ENCODE measurements around the gene SLC6A16.
A peak's percentile ranks its signal among the peaks of the same experiment; 100 is the strongest.
"Not testable (repeated sequence)": the region's sequence is repeated elsewhere in the genome, so short reads cannot be mapped to it uniquely, and the experiment has no call there.

Gene SLC6A16

DNA sequence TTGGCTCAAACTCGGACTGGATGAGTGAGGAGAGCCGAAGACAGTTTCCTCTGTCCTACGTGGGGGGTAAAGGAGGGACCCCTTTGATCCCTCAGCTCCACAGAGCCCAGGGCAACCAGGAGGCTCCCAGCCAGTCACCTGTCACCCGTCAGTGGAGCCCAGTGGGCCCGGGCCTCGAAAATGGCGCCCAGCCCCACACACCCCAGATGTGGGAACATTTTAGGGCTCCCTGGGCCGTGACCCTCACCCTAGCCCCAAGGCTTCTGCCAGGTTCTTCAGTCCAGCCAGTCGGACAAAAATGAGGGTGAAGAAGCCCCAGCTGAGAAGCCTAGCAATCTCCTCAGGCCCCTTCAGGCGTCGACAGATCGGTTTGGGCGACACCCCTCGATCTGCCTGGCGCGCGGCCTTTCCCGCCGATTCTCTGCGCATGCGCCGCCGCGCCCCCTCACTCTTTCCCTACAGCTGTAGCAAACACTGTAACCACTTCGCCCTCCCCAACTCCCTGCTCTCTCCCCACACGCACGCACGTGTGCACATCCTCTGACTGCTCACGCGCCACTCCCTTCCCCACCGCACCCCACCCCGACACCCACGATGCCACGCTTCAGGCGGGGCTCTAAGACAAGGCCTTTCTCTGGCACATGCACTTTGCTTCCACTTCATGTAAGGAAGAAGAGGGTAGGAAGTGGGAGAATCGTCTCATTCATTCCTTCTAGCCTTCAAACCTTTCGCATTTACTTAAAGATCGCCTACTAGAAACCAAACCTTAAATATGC is at the start of gene SLC6A16:
Gene SLC6A16, minus strand, starts transcription at position 391 of the 776 bp plus-strand sequence. CDS start 13,844 bp downstream, outside the sequence.
- no peak for DNase-seq (ENCODE audit: low read depth)

DNA sequence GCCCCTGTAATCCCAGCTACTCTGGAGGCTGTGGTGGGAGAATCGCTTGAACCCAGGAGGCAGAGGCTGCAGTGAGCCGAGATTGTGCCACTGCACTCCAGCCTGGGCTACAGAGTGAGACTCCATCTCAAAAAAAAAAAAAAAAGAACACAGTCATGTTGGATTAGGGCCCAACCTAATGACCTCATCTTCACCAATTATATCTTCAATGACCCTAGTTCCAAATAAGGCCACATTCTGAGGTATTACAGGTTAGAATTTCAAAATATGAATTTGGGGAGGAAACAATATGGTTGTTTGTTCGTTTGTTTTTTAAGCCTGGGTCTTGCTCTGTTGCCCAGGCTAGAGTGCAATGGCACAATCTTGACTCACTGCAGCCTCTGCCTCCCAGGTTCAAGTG is 48.2 kb upstream of the SLC6A16 start:
- not testable (repeated sequence) for DNase-seq (ENCODE audit: low read depth)

DNA sequence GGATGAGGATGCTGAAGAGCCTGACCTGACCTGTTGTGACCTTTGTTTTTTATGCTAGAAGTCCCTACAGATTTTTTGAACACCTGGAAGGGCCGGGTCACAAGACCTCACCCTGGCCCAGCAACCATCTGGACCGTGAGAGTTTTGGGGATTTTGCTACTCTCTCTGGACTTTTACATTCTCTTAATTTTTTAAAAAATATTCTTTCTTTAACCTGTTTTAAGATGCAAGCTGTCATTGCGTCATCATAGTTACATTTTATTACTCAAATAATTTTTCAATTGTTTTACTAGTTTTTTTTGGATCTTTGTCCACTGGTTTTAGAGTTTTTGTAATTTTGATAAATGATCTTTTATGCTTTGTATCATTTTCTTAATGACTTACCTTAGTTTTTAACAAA is 46.2 kb upstream of the SLC6A16 start:
- no peak for DNase-seq (ENCODE audit: low read depth)

DNA sequence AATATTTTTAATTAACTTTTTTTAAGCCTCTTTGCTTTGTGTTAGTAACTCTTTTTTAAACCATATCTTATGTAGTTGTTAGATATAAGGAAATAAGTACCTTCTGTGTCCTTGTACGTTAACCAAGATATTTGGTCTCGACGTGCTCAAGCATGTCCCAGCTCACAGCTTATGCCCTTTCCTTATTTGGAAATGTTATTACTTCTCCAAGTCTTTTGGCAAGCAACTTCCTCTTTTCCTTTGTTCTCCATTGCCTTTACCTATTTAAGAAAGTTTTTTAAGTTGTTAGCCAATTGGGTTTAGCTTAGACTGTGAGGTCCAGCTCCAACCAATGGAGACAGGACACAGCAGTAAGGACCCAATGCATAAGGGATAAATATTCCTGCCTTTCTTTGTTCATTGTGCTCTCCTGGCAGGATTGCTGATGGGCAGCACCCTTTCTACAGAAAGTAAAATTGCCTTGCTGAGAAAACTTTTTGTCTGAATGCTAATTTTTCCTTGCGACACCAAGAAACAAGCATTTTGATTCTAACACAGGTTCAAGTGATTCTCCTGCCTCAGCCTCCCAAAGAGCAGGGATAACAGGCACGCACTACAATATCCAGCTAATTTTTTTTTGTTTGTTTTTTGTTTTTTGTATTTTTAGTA is 43.8 kb upstream of the SLC6A16 start:
- DNase-seq (ENCODE audit: low read depth) = no peak

DNA sequence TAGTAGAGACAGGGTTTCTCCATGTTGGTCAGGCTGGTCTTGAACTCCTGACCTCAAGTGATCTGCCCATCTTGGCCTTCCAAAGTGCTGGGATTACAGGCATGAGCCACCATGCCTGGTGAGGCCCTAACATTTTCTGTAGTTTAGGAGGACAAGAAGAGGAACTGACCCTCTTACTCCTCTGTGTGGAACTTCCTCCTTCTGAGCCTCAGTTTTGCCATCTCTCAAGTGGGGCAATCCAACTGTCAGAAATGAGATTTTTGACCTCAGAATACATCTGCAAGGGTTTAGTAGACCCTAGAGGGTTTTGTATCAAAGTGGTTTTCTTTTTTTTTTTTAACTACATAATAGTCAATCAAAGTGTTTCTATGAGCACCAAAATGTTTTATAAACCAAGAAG is 41.1 kb upstream of the SLC6A16 start:
- DNase-seq (ENCODE audit: low read depth) = no peak

DNA sequence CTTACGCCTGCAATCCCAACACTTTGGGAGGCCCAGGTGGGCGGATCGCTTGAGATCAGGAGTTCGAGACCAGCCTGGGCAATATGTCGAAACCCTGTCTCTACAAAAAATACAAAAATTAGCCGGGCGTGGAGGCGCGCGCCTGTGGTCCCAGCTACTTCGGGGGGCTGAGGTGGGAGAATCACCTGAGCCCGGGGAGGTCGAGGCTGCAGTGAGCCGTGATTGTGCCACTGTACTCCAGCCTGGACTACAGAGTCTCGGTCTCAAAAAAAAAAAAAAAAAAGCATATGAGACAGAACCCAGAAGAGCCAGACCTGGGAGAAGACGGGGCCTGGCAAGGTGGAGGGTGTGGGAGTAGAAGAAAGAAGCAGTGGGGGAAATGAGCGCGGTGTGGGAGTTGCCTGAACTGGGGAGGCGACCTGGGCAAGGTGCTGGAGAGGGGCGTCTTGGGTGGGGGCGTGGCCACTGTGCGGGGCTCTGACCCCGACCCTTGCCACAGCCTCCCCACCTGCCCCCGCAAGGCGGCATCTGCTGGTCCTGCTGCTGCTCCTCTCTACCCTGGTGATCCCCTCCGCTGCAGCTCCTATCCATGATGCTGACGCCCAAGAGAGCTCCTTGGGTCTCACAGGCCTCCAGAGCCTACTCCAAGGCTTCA is 39.2 kb upstream of the SLC6A16 start:
- no peak for DNase-seq (ENCODE audit: low read depth)

DNA sequence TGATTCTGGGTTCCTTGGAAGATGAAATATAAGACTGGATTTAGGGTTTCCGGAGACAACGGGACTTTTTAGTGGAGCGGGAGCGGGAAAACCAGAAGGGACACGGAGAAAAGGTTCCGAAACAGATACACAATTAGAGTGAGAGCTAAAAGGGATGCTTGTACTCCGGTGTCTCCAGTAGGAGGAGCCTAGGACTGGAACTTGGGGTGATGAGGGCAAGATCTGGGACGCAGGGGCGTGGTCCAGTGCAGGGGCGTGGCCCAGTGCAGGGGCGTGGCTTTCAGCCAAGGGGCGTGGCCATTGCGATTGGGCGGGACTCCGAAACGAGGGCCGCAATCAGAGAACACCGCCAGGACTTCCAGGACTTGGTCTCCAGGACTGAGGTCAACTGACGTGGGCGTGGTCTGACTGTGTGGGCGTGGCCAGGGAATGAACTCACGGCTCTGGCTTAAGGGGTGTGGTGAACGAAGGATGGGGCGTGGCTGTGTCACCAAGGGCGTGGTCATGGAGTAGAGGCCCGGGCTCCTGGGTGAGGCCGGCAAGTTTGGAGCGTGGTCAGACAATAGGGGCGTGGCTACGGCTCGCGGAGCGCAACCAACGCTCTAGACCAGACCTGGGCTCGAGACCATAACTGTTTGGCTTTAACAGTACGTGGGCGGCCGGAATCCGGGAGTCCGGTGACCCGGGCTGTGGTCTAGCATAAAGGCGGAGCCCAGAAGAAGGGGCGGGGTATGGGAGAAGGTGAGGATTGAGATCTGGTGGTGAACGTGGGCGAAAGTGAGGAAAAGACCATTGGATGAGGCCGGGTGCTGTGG is 38.5 kb upstream of the SLC6A16 start, which contains the start of gene DKKL1:
Gene DKKL1, plus strand, starts transcription at position 610 of the 815 bp plus-strand sequence. Its CDS starts 122 bp downstream, at position 732.
- peak; percentile 41 for DNase-seq (ENCODE audit: low read depth)

DNA sequence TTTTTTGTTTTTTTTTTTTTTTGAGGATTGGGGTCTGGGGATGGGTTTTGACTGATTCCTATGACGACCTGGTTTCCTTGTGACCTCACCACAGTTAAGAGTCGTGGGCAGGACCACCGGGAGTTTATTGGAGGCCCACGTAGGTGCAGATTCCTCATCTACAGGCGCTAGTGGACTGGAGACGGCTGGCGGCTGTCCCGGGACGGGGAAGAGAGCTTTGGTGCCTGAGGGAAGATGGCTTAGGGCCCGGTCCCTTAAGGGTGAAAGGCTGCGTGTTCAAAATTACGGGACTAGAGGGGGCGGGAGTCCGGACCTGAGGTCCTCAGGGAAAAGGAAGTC is 37.9 kb upstream of the SLC6A16 start:
- DNase-seq (ENCODE audit: low read depth) = no peak

DNA sequence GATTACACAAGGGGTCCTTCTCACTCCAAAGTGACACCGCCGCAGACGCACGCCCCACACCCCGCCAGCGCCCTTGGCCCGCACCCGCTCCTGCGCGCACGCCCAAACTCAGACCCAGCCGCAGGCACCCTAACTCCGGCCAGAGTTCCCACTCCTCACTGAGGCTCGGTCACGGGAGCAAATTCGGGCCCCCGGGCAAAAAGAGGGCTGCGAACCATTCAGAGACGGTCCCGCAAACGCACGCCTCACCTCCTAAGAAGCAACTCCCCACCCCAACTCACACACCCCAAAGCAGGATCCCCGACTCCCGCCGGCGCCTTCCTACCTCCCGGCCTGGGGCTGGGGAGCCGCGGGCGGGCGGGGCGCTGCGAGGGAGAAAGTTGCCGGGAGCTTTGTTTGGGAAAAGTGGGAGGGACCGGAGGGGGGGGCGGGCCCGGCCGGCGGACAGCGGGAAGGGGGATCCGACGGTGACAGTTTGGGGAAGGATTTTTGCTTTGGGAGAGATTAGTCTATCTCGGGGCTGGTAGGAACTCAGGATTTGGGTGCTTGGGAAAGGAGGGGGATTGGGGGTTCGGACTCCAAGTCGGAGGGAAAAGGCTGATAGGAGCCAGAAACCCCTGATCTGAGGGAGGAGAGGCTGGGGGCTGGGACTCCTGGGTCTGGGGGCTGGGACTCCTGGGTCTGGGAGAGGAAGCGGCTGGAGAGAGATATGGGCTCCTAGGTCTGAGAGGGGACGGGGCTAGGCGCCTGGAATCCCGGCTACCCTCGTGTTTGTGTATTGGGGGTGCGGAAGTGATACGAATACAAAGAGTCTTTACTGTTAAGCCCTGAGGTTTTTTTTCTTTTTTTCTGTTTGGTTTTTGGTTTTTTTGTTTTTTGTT is 37.3 kb upstream of the SLC6A16 start, which contains the start of gene TEAD2:
Gene TEAD2, minus strand, starts transcription at position 369 of the 881 bp plus-strand sequence. CDS start 2,341 bp downstream, outside the sequence.
- no peak for DNase-seq (ENCODE audit: low read depth)

DNA sequence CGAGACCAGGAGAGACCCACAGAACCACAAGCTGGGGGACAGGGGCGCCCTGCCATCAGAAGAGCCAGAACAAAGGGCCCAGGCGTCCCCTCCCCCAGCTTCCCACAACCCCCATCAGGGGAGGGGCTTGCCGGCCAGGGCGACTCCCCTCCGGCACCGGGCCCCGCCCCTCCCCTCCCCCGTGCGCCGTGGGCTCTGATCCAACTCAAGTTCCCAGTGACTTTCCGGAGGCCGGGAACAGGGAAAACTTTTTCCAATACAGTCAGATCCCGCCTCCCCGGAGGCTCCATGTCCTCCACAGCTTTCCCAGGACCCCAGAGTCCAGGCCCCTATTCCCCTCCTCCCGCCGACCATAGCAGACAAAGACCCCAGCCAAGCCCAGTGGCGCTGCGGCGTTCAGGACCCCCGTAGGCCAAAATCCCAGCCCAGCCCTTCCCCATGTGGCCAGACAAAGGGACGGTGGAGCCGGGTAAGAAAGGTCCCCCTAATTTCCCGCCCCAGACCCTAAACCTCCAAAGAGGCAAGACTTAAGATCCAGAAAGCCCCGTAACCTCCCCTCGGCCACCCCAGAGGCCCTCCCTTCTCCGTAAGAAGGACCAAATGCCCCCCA is 36.6 kb upstream of the SLC6A16 start:
- DNase-seq (ENCODE audit: low read depth) = no peak

DNA sequence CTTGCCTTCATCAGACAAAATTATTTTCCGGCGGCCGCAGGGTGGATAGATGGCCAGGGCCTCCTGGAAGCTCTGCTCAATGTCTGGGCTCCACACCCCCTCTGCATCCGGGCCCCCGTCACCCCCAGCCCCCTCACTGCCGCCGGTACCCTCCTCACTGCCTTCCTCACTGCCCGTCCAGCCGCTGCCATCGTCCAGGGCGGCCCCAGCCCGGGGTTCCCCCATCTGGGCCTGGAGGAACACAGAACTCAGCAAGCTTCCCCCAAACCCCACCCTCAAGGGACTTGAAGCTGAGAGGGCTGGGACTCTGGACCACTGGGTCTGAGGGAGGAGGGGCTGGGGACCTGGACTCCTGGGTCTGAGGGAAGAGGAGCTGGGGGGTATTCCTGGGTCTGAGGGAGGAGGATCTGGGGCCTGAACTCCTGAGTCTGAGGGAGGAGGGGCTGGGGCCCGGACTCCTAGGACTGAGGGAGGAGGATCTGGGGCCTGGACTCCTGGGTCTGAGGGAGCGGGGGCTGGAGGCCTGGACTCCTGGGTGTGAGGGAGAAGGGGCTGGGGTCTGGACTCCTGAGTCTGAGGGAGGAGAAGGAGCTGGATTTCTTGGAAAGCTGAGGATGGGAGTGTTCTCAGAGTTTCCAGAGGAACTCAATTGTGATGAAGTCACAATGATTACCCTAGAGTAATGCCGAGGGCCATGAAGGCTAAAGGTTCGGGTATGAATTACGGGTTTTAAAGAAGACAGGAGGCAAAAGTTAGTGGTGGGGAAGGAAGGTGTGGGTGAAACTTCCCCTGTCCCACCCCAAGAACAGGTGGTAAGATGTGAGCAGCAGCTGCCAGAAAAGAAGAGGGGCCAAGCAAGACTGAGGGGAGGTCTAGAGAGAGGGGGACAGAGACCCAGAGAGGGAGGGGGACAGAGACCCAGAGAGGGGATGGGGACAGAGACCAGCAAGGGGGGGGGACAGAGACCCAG is 35.1 kb upstream of the SLC6A16 start:
- DNase-seq (ENCODE audit: low read depth) = no peak

DNA sequence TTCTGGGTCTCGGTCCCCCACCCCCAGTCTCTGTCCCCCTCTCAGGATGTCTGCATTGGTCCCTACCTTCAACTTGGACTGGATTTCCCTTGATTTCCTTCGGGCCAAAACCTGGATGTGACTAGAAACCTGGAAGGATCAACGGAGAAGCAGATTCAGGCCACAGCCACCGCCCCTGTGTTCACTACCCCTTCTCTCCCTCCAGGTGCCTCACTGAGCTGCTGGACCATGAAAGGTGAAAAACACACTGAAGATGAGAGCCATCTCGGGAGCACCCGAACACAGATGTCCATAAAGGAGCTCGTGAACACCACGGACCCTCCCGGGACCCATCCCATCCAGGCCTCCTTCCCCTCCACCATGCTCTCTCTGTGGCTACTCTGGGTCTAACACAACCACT is 32.2 kb upstream of the SLC6A16 start:
- DNase-seq (ENCODE audit: low read depth) = no peak

DNA sequence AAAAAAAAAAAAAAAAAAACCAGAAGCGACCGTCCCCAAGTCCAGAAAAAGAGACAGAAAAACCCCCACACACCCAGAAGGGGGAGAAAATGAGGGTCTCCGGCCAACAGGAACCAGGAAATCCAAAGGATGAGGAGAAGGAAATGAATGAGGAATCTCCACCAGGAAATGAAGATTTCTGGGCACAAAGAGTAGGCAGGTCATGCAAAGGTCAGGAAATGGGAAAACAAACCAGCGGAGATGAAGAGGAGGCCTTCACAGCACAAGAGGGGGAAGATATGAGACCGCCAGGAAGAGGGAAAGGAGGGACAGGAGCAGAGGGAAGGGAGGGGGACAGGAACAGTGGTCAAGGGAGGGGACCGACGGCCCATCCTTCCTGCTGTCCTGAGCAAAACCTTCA is 31.4 kb upstream of the SLC6A16 start:
- no peak for DNase-seq (ENCODE audit: low read depth)

DNA sequence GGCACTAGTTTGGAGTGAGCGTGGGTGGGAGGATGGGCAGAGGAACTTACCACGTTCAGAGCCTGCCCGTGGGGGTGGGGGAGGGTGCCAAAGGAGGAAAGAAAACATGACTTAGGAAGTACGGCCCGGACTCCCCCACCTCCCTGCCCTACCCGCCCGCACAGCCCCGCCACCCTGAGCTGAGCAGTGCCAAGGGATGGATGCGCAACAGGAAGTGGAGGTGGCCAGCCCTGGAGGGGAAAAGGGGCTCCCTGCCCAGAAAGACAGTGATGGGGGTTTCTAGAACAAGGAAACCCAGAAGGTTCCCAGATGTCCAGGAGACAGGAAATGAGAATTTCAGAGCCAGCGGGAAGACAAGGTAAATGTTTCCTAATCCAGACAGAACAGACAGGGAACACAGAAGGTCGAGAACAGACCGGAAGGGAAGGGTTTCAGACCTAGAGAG is 30.9 kb upstream of the SLC6A16 start:
- DNase-seq (ENCODE audit: low read depth) = no peak

DNA sequence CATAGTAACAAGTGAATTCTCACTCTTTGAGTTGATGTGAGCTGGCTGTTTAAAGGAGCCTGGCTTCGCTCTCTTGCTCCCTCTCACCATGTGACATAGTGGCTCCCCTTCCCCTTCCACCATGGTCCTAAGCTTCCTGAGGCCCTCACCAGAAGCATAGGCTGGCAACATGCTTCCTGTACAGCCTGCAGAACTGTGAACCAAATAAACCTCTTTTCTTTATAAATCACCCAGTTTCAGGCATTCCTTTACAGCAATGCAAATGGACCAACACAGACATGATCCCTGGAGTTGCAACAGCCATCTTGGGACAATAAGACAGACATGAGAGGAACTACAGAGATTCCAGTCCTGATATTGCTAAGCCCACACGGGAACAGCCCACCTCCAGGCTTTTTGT is 24.6 kb upstream of the SLC6A16 start:
- DNase-seq (ENCODE audit: low read depth) = no peak

DNA sequence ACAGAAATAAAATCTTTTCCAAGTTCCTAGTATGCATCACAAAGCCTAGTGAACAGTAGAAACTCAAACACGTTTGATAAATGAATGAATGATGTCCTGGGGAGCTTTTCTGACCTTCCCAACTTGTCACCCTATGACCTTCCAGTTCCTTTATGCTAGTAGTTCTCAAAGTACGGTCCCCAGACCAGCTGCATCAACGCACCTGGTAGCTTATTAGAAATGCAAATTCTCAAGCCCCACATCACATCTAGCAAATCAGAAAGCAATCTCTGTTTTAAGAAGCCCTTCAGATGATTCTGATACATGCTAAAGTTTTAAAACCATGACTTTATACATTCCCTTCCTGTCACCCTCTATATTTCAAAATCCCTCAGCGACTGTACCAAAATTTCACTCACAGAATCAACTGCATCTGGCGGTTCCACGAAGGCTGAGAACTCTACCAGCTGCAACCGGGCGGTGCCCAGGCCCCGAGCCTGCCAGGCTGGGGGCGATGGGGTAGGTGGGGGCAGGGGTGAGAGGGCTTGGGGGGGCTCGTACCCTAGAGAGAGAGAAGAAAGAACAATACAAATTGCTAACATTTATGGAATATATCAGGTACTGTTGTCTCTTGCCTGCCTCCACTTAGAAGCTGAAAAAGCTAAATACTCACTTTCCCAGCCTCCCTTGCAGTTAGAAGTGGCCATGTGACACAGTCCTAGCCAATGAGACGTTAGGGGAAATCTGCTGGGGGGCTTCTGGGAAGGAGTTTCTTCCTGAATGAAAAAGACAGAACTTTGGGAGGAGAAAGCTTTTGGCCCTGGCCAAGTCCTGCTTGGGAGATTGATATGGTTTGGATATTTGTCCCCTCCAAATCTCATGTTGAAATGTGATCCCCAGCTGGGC is 23.6 kb upstream of the SLC6A16 start:
- DNase-seq (ENCODE audit: low read depth) = no peak

DNA sequence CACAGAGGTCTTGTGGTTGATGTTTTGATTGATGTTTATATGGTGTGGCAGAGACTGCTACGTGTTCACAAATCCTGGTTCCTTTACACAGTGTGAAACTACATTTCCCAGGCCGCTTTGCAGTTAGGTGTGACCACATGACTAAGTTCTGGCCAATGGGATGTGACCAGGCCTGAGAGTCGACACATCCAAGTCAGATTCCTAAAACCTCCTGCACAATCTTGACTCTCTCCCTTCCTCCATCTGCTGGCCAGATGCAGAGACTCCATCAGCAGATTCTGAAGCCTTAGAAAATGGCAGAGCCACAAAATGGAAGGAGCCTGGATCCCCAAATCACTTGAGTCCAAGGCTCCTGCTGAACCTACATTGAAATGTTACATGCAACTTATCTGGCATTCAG is 22.8 kb upstream of the SLC6A16 start:
- no peak for DNase-seq (ENCODE audit: low read depth)

DNA sequence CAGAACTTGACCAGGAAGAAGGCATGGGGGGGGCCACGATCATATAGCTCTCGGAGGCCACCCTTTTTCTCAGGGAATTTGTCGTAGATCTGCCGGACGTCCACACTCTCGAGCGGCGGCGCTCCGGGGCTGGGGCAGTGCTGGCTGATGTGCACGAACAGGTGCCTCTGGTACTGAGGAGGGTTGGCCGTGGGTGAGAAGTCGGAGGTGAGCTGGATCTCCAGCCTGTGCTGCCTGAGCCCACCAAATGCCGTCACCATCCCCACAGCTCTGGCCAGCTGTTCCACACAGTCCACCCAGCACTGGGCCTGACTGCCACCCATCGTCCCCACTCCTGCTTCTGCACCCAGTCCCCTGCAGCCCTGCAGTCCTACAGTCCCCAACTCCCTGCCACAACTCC is 22.2 kb upstream of the SLC6A16 start:
- DNase-seq (ENCODE audit: low read depth) = no peak
